ENCODE results near the gene RIOK3. TPM values are rescaled to one million over a fixed set of nuclear protein-coding genes. Genes with fewer than 3 reads are reported as not detected.

RIOK3 gene
- total and polyA plus RNA-seq, 12 donors: 33.7 to 74.6 (median 61.8) TPM

GRCh38 chr18:23498877-23499276 lies 45.8 kb downstream of the RIOK3 start:
- 30 to 33% methylated on average over 5 of the region's 5 CpGs for WGBS, 2 donors
- Histone ChIP-seq H3K4me3 (no peak overlapping the region), H3K4me1 (peaks cover 0 to 29% (median 9%) of the 10 kb centered on the region in 9 donors), H3K9me3 (no peaks in the 10 kb centered on the region), H3K36me3 (no peaks in the 10 kb centered on the region), H3K27me3 (no peaks in the 10 kb centered on the region), H3K27ac (peak overlapping the region in 1 of 10 donors; percentile 5)
- peak; percentile 52 to 91 (median 75) for TF ChIP-seq CTCF (IDR thresholded peaks at IDR 0.05)
- no peak for ATAC-seq
- intact Hi-C loops (cut with DNase I): loop anchor here in 1 of 10 donors (2.0 kb wide), 1 partner anchor 88 kb away; the partner anchor contains the start of gene NPC1
- peak; percentile 29 to 67 for DNase-seq

GRCh38 chr18:23499291-23499781 lies 46.2 kb downstream of the RIOK3 start:
- peaks cover 0 to 34% (median 13%) of the 10 kb centered on the region in 9 donors for H3K4me1 ChIP-seq
- intact Hi-C loops (cut with DNase I): loop anchor here in 1 of 10 donors (2.0 kb wide), 1 partner anchor 87 kb away; the partner anchor contains the start of gene NPC1
- H3K36me3 ChIP-seq: no peaks in the 10 kb centered on the region
- H3K9me3 ChIP-seq: no peaks in the 10 kb centered on the region
- H3K27me3 ChIP-seq: no peaks in the 10 kb centered on the region
- no peak overlapping the region for H3K4me3 ChIP-seq
- TF ChIP-seq CTCF (IDR thresholded peaks at IDR 0.05): no peak
- peak overlapping the region in 1 of 10 donors; percentile 5 for H3K27ac ChIP-seq
- DNase-seq: no peak
- WGBS, 2 donors: 54 to 75% methylated on average over 11 of the region's 11 CpGs
- ATAC-seq: no peak

GRCh38 chr18:23501626-23502025 lies 48.5 kb downstream of the RIOK3 start:
- intact Hi-C loops (cut with DNase I): loop anchor here in 6 of 10 donors (2.0 to 10.0 kb wide), 5 partner anchors 49 to 367 kb away; partner anchors contain the start of genes NPC1 (in 3 of the 6), RIOK3 (in 3 of the 6) and CABLES1 (in 1 of the 6)
- Histone ChIP-seq H3K4me1 (peaks cover 0 to 51% (median 28%) of the 10 kb centered on the region in 9 donors), H3K9me3 (no peaks in the 10 kb centered on the region), H3K4me3 (no peak overlapping the region), H3K27ac (no peak overlapping the region), H3K36me3 (peaks cover 0 to 10% (median 0%) of the 10 kb centered on the region in 9 donors), H3K27me3 (no peaks in the 10 kb centered on the region)
- DNase-seq (no peak), ATAC-seq (no peak)
- 85 to 87% methylated on average over 6 of the region's 6 CpGs for WGBS, 2 donors
- no peak for TF ChIP-seq CTCF (IDR thresholded peaks at IDR 0.05)

GRCh38 chr18:23502516-23503037 lies 49.5 kb downstream of the RIOK3 start:
- ATAC-seq: peak in 1 of 8 donors; percentile 1
- peak overlapping the region; percentile 57 to 96 (median 94) for H3K27ac ChIP-seq
- no peak for DNase-seq
- peak overlapping the region; percentile 85 to 99 (median 96) for H3K4me3 ChIP-seq
- intact Hi-C loops (cut with DNase I): loop anchor here in 6 of 10 donors (1.0 to 10.0 kb wide), 6 partner anchors 49 to 368 kb away; partner anchors contain the start of genes RIOK3 (in 4 of the 6), NPC1 (in 3 of the 6) and CABLES1 (in 1 of the 6)
- H3K4me1 ChIP-seq: peaks cover 0 to 51% (median 28%) of the 10 kb centered on the region in 9 donors
- TF ChIP-seq CTCF (IDR thresholded peaks at IDR 0.05): no peak
- H3K9me3 ChIP-seq: no peaks in the 10 kb centered on the region
- H3K36me3 ChIP-seq: peaks cover 0 to 20% (median 3%) of the 10 kb centered on the region in 9 donors
- 19% methylated on average over 6 of the region's 6 CpGs for WGBS, 2 donors
- H3K27me3 ChIP-seq: no peaks in the 10 kb centered on the region
